IgD-negative memory B cell (primary cell): Measurements from ENCODE around the gene HS3ST3B1. TPM values are rescaled to one million over a fixed set of nuclear protein-coding genes. Genes with fewer than 3 reads are reported as not detected.

Source experiments
- H3K27ac Mint-ChIP-seq, 3 donors: one replicate each; pipeline ENCODE4 v1.8.0; 2020 to 2022; ENCODE audit warnings: mild to moderate bottlenecking in 3 of 3, mixed read lengths in 3 of 3, moderate library complexity in 1 of 3
- H3K27me3 Mint-ChIP-seq: one replicate; pipeline ENCODE4 v1.8.0; 2021; ENCODE audit warnings: mixed read lengths
- H3K36me3 Mint-ChIP-seq: one replicate; pipeline ENCODE4 v1.8.0; 2020; ENCODE audit warnings: mild to moderate bottlenecking, mixed read lengths
- H3K4me1 Mint-ChIP-seq, 3 donors: one replicate each; pipeline ENCODE4 v1.8.0; 2020 to 2022; ENCODE audit warnings: mixed read lengths in 3 of 3, mild to moderate bottlenecking in 1 of 3
- H3K4me3 Mint-ChIP-seq, 4 donors: one replicate each; pipeline ENCODE4 v1.8.0; 2020 to 2022; ENCODE audit warnings: mild to moderate bottlenecking in 4 of 4, mixed read lengths in 4 of 4, moderate library complexity in 3 of 4
- H3K9me3 Mint-ChIP-seq, 3 donors: one replicate each; pipeline ENCODE4 v1.8.0; 2020 to 2021; ENCODE audit warnings: mixed read lengths in 3 of 3, mild to moderate bottlenecking in 1 of 3
- polyA plus RNA-seq: library from polyadenylated mRNA; unstranded; fragments of 300-500 nt; fragmentation: Illumina TruSeq; gene quantifications from one replicate; pipeline ENCODE4 v1.2.3, GENCODE V29; 2021

HS3ST3B1 gene
- polyA plus RNA-seq, 1 donor from 2014 or later: 0.70 TPM

GRCh38 chr17:14308965-14309879 is 8.3 kb downstream of the HS3ST3B1 start:
- H3K4me1 Mint-ChIP-seq: peaks cover 0 to 8% (median 8%) of the 10 kb centered on the region in 3 donors
- no peaks in the 10 kb centered on the region for H3K9me3 Mint-ChIP-seq
- H3K27me3 Mint-ChIP-seq: peaks cover 39% of the 10 kb centered on the region
- peak overlapping the region; percentile 5 to 83 (median 41) for H3K4me3 Mint-ChIP-seq
- H3K27ac Mint-ChIP-seq: no peak overlapping the region
- H3K36me3 Mint-ChIP-seq: peaks cover 1% of the 10 kb centered on the region

- Mint-ChIP-seq H3K4me1 (peaks cover 0 to 8% (median 5%) of the 10 kb centered on the region in 3 donors), H3K27me3 (peaks cover 34% of the 10 kb centered on the region), H3K36me3 (peaks cover 1% of the 10 kb centered on the region), H3K9me3 (no peaks in the 10 kb centered on the region), H3K27ac (peak overlapping the region in 1 of 3 donors; percentile 39), H3K4me3 (peak overlapping the region in 2 of 4 donors; percentile 22 to 76)
These were observed 9.2 kb downstream of the HS3ST3B1 start for GRCh38 chr17:14310101-14310500.

GRCh38 chr17:14310605-14311004 is 9.7 kb downstream of the HS3ST3B1 start:
- H3K27ac Mint-ChIP-seq: no peak overlapping the region
- H3K27me3 Mint-ChIP-seq: peaks cover 34% of the 10 kb centered on the region
- H3K36me3 Mint-ChIP-seq: peaks cover 1% of the 10 kb centered on the region
- H3K4me3 Mint-ChIP-seq: peak overlapping the region in 3 of 4 donors; percentile 14 to 55 (median 22)
- no peaks in the 10 kb centered on the region for H3K9me3 Mint-ChIP-seq
- H3K4me1 Mint-ChIP-seq: peaks cover 0 to 8% (median 5%) of the 10 kb centered on the region in 3 donors

GRCh38 chr17:14311186-14311705 is 10.4 kb downstream of the HS3ST3B1 start:
- H3K4me1 Mint-ChIP-seq: peaks cover 0 to 10% (median 5%) of the 10 kb centered on the region in 3 donors
- no peaks in the 10 kb centered on the region for H3K9me3 Mint-ChIP-seq
- peak overlapping the region in 1 of 4 donors; percentile 7 for H3K4me3 Mint-ChIP-seq
- H3K27me3 Mint-ChIP-seq: peaks cover 31% of the 10 kb centered on the region
- peaks cover 1% of the 10 kb centered on the region for H3K36me3 Mint-ChIP-seq
- H3K27ac Mint-ChIP-seq: no peak overlapping the region

GRCh38 chr17:14311981-14312380 is 11.1 kb downstream of the HS3ST3B1 start:
- H3K27me3 Mint-ChIP-seq: peaks cover 28% of the 10 kb centered on the region
- peaks cover 1% of the 10 kb centered on the region for H3K36me3 Mint-ChIP-seq
- H3K4me3 Mint-ChIP-seq: no peak overlapping the region
- H3K9me3 Mint-ChIP-seq: no peaks in the 10 kb centered on the region
- no peak overlapping the region for H3K27ac Mint-ChIP-seq
- H3K4me1 Mint-ChIP-seq: peaks cover 0 to 10% (median 5%) of the 10 kb centered on the region in 3 donors

GRCh38 chr17:14312522-14312921 is 11.6 kb downstream of the HS3ST3B1 start:
- Mint-ChIP-seq H3K4me3 (no peak overlapping the region), H3K4me1 (peaks cover 0 to 10% (median 5%) of the 10 kb centered on the region in 3 donors), H3K27ac (no peak overlapping the region), H3K27me3 (peaks cover 30% of the 10 kb centered on the region), H3K36me3 (peaks cover 3% of the 10 kb centered on the region), H3K9me3 (no peaks in the 10 kb centered on the region)

GRCh38 chr17:14316126-14316832 is 15.4 kb downstream of the HS3ST3B1 start:
- H3K27me3 Mint-ChIP-seq: peaks cover 23% of the 10 kb centered on the region
- no peak overlapping the region for H3K27ac Mint-ChIP-seq
- H3K36me3 Mint-ChIP-seq: peaks cover 5% of the 10 kb centered on the region
- H3K4me1 Mint-ChIP-seq: peaks cover 0 to 3% (median 2%) of the 10 kb centered on the region in 3 donors
- H3K4me3 Mint-ChIP-seq: no peak overlapping the region
- H3K9me3 Mint-ChIP-seq: no peaks in the 10 kb centered on the region

GRCh38 chr17:14317383-14317782 is 16.5 kb downstream of the HS3ST3B1 start:
- Mint-ChIP-seq H3K9me3 (no peaks in the 10 kb centered on the region), H3K4me1 (peaks cover 0 to 6% (median 5%) of the 10 kb centered on the region in 3 donors), H3K27ac (no peak overlapping the region), H3K4me3 (no peak overlapping the region), H3K27me3 (peaks cover 16% of the 10 kb centered on the region), H3K36me3 (peaks cover 4% of the 10 kb centered on the region)

- H3K27ac Mint-ChIP-seq: no peak overlapping the region
- H3K4me1 Mint-ChIP-seq: peaks cover 0 to 6% (median 2%) of the 10 kb centered on the region in 3 donors
- H3K27me3 Mint-ChIP-seq: peaks cover 15% of the 10 kb centered on the region
- H3K4me3 Mint-ChIP-seq: no peak overlapping the region
- H3K36me3 Mint-ChIP-seq: peaks cover 3% of the 10 kb centered on the region
- no peaks in the 10 kb centered on the region for H3K9me3 Mint-ChIP-seq
These were observed 17.4 kb downstream of the HS3ST3B1 start for GRCh38 chr17:14318109-14318917.

- Mint-ChIP-seq H3K9me3 (no peaks in the 10 kb centered on the region), H3K27ac (no peak overlapping the region), H3K4me3 (no peak overlapping the region), H3K36me3 (peaks cover 3% of the 10 kb centered on the region), H3K4me1 (peaks cover 0 to 6% (median 2%) of the 10 kb centered on the region in 3 donors), H3K27me3 (peaks cover 15% of the 10 kb centered on the region)
These were observed 18.0 kb downstream of the HS3ST3B1 start for GRCh38 chr17:14318918-14319205.

- Mint-ChIP-seq H3K27ac (peak overlapping the region in 1 of 3 donors; percentile 72), H3K4me3 (peak overlapping the region in 1 of 4 donors; percentile 34), H3K36me3 (peaks cover 3% of the 10 kb centered on the region), H3K9me3 (no peaks in the 10 kb centered on the region), H3K27me3 (peaks cover 16% of the 10 kb centered on the region), H3K4me1 (peaks cover 0 to 6% (median 2%) of the 10 kb centered on the region in 3 donors)
These were observed 19.2 kb downstream of the HS3ST3B1 start for GRCh38 chr17:14320098-14320497.

- Mint-ChIP-seq H3K4me1 (peaks cover 0 to 6% (median 2%) of the 10 kb centered on the region in 3 donors), H3K9me3 (peaks cover 0 to 1% (median 0%) of the 10 kb centered on the region in 3 donors), H3K36me3 (peaks cover 3% of the 10 kb centered on the region), H3K27ac (no peak overlapping the region), H3K27me3 (peaks cover 15% of the 10 kb centered on the region), H3K4me3 (no peak overlapping the region)
These were observed 20.0 kb downstream of the HS3ST3B1 start for GRCh38 chr17:14320734-14321475.

GRCh38 chr17:14321476-14321949 is 20.6 kb downstream of the HS3ST3B1 start:
- Mint-ChIP-seq H3K4me1 (peaks cover 0 to 4% (median 2%) of the 10 kb centered on the region in 3 donors), H3K27ac (no peak overlapping the region), H3K4me3 (no peak overlapping the region), H3K9me3 (peaks cover 0 to 2% (median 0%) of the 10 kb centered on the region in 3 donors), H3K36me3 (peaks cover 3% of the 10 kb centered on the region), H3K27me3 (peaks cover 10% of the 10 kb centered on the region)
